HepG2 (cell line): ENCODE measurements around the gene TULP3. TPM values are rescaled to one million over a fixed set of nuclear protein-coding genes. Genes with fewer than 3 reads are reported as not detected.

Experiments
- ADNP ChIP-seq: sonication (generic); formaldehyde crosslinking; IDR thresholded peaks from 2 replicates; pipeline ENCODE4 v1.4.0; 2020; ENCODE audit warnings: missing genetic modification reagents
- CENPX ChIP-seq: sonication (generic); formaldehyde crosslinking; IDR thresholded peaks from 2 replicates; pipeline ENCODE4 v1.9.0; 2021; ENCODE audit warnings: mild to moderate bottlenecking, missing genetic modification reagents, moderate library complexity
- FOXO1 ChIP-seq: sonication (generic); formaldehyde crosslinking; IDR thresholded peaks from 2 replicates; pipeline ENCODE4 v1.4.0; 2020; ENCODE audit warnings: missing genetic modification reagents
- GABPB1 ChIP-seq: IDR thresholded peaks from 2 replicates; pipeline ENCODE4 v1.6.1; 2016; ENCODE audit warnings: mild to moderate bottlenecking, missing genetic modification reagents, moderate library complexity, missing compliant biosample characterization
- HOXA9 ChIP-seq: sonication (generic); formaldehyde crosslinking; IDR thresholded peaks from 2 replicates; pipeline ENCODE4 v1.8.1; 2022; ENCODE audit warnings: missing genetic modification reagents, mild to moderate bottlenecking, moderate library complexity, borderline replicate concordance
- RBAK ChIP-seq: sonication (generic); formaldehyde crosslinking; IDR thresholded peaks from 2 replicates; pipeline ENCODE4 v1.5.1; 2020; ENCODE audit warnings: mild to moderate bottlenecking, missing genetic modification reagents
- SALL1 ChIP-seq: sonication (generic); formaldehyde crosslinking; IDR thresholded peaks from 2 replicates; pipeline ENCODE4 v1.8.0; 2022; ENCODE audit warnings: mild to moderate bottlenecking, missing genetic modification reagents
- SMAD3 ChIP-seq: sonication (generic); formaldehyde crosslinking; IDR thresholded peaks from 2 replicates; pipeline ENCODE4 v1.4.0; 2020; ENCODE audit warnings: missing genetic modification reagents
- THAP8 ChIP-seq: sonication (generic); formaldehyde crosslinking; IDR thresholded peaks from 2 replicates; pipeline ENCODE4 v1.5.1; 2020; ENCODE audit warnings: missing genetic modification reagents, mild to moderate bottlenecking, borderline replicate concordance
- ZIK1 ChIP-seq: sonication (generic); formaldehyde crosslinking; IDR thresholded peaks from 2 replicates; pipeline ENCODE4 v1.5.0; 2020; ENCODE audit warnings: mild to moderate bottlenecking, low read depth, missing genetic modification reagents, borderline replicate concordance
- ZMAT3 ChIP-seq: sonication (generic); formaldehyde crosslinking; conservative IDR thresholded peaks from 2 replicates; pipeline ENCODE4 v1.7.0; 2021; ENCODE audit warnings: missing genetic modification reagents
- ZNF550 ChIP-seq: sonication (generic); formaldehyde crosslinking; IDR thresholded peaks from 2 replicates; pipeline ENCODE4 v1.4.0; 2020; ENCODE audit warnings: mild to moderate bottlenecking, missing genetic modification reagents, borderline replicate concordance
- ZNF589 ChIP-seq: sonication (generic); formaldehyde crosslinking; conservative IDR thresholded peaks from 2 replicates; pipeline ENCODE4 v1.8.0; 2022; ENCODE audit warnings: mild to moderate bottlenecking, moderate library complexity, missing genetic modification reagents
- ZNF747 ChIP-seq: sonication (generic); formaldehyde crosslinking; IDR thresholded peaks from 2 replicates; pipeline ENCODE4 v1.8.1; 2023; ENCODE audit warnings: missing genetic modification reagents, mild to moderate bottlenecking, borderline replicate concordance
- ZNF776 ChIP-seq: sonication (generic); formaldehyde crosslinking; IDR thresholded peaks from 2 replicates; pipeline ENCODE4 v1.4.0; 2020; ENCODE audit warnings: mild to moderate bottlenecking, missing genetic modification reagents
- ZXDC ChIP-seq: sonication (generic); formaldehyde crosslinking; IDR thresholded peaks from 2 replicates; pipeline ENCODE4 v1.5.0; 2020; ENCODE audit warnings: mild to moderate bottlenecking, missing genetic modification reagents
- polyA plus RNA-seq, 8 experiments: library from polyadenylated mRNA; depleted of rRNA in 3 of 8; stranded (reverse) in 7 of 8; unstranded in 1 of 8; fragments of >200 nt; fragmentation: Illumina TruSeq in 4 of 8; extraction: Trizol in 4 of 8; gene quantifications; 2 replicates each; pipeline versions ENCODE4 v1.2.1 to v1.2.3, GENCODE V29; 2011 to 2016; ENCODE audit warnings: low read depth in 4 of 8, missing spikeins in 1 of 8, mixed read lengths in 1 of 8; ENCODE audit not compliant: insufficient read depth in 1 of 8
- total RNA-seq, 5 experiments: library from RNA; depleted of rRNA; stranded (reverse); fragments of >200 nt; fragmentation: Illumina TruSeq; extraction: Trizol; gene quantifications; 2 replicates each; pipeline ENCODE4 v1.2.3, GENCODE V29; 2016; ENCODE audit warnings: low read depth in 1 of 5
- TF ChIP-seq, protein P1 (sequence below): sonication (generic); formaldehyde crosslinking; IDR thresholded peaks from 2 replicates; pipeline ENCODE4 v1.9.0; 2021; ENCODE audit warnings: mild to moderate bottlenecking, missing genetic modification reagents
- TF ChIP-seq, protein P2 (sequence below): sonication (generic); formaldehyde crosslinking; IDR thresholded peaks from 2 replicates; pipeline ENCODE4 v1.5.0; 2020; ENCODE audit warnings: missing genetic modification reagents

TULP3 gene
- total and polyA plus RNA-seq, 2 of the 13 experiments (the other 11 are each of a cell fraction or from before 2014, with no cell fraction given), result 11.2 to 13.2 TPM

- TF ChIP-seq, protein P1, sequence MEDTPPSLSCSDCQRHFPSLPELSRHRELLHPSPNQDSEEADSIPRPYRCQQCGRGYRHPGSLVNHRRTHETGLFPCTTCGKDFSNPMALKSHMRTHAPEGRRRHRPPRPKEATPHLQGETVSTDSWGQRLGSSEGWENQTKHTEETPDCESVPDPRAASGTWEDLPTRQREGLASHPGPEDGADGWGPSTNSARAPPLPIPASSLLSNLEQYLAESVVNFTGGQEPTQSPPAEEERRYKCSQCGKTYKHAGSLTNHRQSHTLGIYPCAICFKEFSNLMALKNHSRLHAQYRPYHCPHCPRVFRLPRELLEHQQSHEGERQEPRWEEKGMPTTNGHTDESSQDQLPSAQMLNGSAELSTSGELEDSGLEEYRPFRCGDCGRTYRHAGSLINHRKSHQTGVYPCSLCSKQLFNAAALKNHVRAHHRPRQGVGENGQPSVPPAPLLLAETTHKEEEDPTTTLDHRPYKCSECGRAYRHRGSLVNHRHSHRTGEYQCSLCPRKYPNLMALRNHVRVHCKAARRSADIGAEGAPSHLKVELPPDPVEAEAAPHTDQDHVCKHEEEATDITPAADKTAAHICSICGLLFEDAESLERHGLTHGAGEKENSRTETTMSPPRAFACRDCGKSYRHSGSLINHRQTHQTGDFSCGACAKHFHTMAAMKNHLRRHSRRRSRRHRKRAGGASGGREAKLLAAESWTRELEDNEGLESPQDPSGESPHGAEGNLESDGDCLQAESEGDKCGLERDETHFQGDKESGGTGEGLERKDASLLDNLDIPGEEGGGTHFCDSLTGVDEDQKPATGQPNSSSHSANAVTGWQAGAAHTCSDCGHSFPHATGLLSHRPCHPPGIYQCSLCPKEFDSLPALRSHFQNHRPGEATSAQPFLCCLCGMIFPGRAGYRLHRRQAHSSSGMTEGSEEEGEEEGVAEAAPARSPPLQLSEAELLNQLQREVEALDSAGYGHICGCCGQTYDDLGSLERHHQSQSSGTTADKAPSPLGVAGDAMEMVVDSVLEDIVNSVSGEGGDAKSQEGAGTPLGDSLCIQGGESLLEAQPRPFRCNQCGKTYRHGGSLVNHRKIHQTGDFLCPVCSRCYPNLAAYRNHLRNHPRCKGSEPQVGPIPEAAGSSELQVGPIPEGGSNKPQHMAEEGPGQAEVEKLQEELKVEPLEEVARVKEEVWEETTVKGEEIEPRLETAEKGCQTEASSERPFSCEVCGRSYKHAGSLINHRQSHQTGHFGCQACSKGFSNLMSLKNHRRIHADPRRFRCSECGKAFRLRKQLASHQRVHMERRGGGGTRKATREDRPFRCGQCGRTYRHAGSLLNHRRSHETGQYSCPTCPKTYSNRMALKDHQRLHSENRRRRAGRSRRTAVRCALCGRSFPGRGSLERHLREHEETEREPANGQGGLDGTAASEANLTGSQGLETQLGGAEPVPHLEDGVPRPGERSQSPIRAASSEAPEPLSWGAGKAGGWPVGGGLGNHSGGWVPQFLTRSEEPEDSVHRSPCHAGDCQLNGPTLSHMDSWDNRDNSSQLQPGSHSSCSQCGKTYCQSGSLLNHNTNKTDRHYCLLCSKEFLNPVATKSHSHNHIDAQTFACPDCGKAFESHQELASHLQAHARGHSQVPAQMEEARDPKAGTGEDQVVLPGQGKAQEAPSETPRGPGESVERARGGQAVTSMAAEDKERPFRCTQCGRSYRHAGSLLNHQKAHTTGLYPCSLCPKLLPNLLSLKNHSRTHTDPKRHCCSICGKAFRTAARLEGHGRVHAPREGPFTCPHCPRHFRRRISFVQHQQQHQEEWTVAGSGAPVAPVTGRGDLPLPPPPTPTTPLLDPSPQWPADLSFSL (CRISPR knock-in tag), result peak; percentile 45; the same call in 1 of the 2 replicates
- TF ChIP-seq THAP8 (no peak), ADNP (no peak), CENPX (CRISPR knock-in tag) (no peak), ZNF550 (CRISPR knock-in tag) (no peak), FOXO1 (CRISPR knock-in tag) (peak; percentile 27; the same call in 1 of the 2 replicates), ZXDC (no peak; the same call in 1 of the 2 replicates), ZNF589 (CRISPR knock-in tag) (0 out of 2 replicates have a peak, but pooled peaks have one; percentile 88), ZIK1 (CRISPR knock-in tag) (peak; percentile 93; the same call in 1 of the 2 replicates), ZMAT3 (CRISPR knock-in tag) (peak; percentile 79), SMAD3 (CRISPR knock-in tag) (no peak), HOXA9 (peak; percentile 64; the same call in 1 of the 2 replicates), GABPB1 (peak; percentile 78), ZNF776 (CRISPR knock-in tag) (0 out of 2 replicates have a peak, but pooled peaks have one; percentile 53), ZNF747 (CRISPR knock-in tag) (peak; percentile 46; the same call in 1 of the 2 replicates), RBAK (CRISPR knock-in tag) (no peak), SALL1 (CRISPR knock-in tag) (peak; percentile 92)
- TF ChIP-seq, protein P2, sequence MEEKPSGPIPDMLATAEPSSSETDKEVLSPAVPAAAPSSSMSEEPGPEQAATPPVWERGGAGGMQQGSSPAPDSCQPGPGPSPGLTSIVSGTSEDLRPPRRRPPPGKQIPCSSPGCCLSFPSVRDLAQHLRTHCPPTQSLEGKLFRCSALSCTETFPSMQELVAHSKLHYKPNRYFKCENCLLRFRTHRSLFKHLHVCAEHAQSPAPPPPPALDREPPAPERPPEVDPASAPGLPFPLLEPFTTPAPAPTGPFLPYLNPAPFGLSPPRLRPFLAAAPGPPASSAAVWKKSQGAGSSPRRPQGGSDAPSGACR, result peak; percentile 96; the same call in 1 of the 2 replicates
These were observed at the start of gene TULP3 (continued) for GRCh38 chr12:2890388-2891239.
